ENCODE data around the gene KSR2.

KSR2 gene

DNA sequence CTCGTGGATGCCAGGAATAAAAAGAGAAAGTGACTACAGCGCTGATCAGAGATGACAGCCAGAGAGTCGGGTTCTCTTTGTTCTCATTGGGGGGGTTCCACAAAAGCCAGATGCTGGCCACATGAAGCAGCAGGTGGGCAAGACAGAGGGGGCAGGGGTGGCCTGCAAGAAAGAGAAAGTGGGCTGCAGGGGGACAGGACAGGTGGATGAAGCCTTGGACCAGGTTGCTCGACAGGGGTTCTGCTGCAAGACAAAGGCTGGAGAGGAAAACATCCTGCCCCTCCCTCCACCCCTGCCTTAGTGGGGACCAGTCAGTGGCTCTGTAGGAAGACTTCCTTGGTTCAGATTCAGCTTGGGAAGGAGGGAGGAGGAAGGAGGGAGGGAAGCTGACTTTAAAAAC lies 126.2 kb downstream of the KSR2 start:
- TF ChIP-seq CTCF (IDR thresholded peaks at IDR 0.05; ENCODE audit: low read depth, low read length): no peak
- DNase-seq (ENCODE audit: low read depth in 2 of 2): no peak
- H3K4me3 ChIP-seq (replicated peaks in 1 of 2; ENCODE audit: low read depth in 2 of 2, low read length in 2 of 2): no peak overlapping the region

GRCh38 chr12:117842220-117842619 lies 126.6 kb downstream of the KSR2 start:
- TF ChIP-seq CTCF (IDR thresholded peaks at IDR 0.05; ENCODE audit: low read depth, low read length): no peak
- no peak overlapping the region for H3K4me3 ChIP-seq (replicated peaks in 1 of 2; ENCODE audit: low read depth in 2 of 2, low read length in 2 of 2)
- no peak for DNase-seq (ENCODE audit: low read depth in 2 of 2)

GRCh38 chr12:117837737-117838050 lies 131.1 kb downstream of the KSR2 start:
- DNase-seq (ENCODE audit: low read depth in 2 of 2): no peak
- TF ChIP-seq CTCF (IDR thresholded peaks at IDR 0.05; ENCODE audit: low read depth, low read length): no peak
- no peak overlapping the region for H3K4me3 ChIP-seq (replicated peaks in 1 of 2; ENCODE audit: low read depth in 2 of 2, low read length in 2 of 2)

DNA sequence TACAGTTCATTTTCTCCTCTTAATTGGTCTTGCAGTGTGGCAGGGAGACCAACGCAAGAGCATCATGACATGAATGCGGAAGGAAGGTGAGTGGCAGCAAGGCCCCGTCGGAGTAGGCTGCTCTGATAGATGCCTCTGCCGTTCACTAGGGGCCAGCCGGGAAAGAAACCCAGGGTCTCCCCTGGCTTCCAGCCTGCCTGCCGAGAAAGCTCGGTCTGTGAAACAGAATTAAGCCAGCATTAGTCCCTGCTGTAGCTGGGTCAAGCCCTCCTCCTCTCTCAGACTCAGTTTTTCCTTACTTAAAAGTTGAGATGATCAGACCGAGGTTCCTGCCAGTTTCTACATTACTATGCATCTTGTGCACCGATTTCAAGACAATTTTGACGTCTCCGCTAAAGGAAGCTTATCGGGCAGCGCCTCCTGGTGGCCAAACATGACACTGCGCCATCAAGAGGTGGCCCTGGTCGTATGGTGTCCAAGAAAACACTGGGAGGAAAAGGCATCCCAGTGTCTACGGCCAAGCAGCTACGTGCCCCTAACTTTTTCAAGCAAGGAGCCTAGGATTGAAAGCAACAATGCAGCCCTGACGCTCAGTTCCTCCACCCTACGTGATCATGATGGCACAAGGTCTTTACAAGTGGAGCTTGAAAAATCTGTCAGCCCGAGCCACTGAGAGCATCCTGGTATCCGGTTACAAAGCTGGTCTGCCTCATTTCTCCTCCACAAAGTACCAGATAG lies 131.6 kb downstream of the KSR2 start:
- peak; percentile 94 for TF ChIP-seq CTCF (IDR thresholded peaks at IDR 0.05; ENCODE audit: low read depth, low read length)
- DNase-seq (ENCODE audit: low read depth in 2 of 2): peak; percentile 73 to 77
- H3K4me3 ChIP-seq (replicated peaks in 1 of 2; ENCODE audit: low read depth in 2 of 2, low read length in 2 of 2): no peak overlapping the region

DNA sequence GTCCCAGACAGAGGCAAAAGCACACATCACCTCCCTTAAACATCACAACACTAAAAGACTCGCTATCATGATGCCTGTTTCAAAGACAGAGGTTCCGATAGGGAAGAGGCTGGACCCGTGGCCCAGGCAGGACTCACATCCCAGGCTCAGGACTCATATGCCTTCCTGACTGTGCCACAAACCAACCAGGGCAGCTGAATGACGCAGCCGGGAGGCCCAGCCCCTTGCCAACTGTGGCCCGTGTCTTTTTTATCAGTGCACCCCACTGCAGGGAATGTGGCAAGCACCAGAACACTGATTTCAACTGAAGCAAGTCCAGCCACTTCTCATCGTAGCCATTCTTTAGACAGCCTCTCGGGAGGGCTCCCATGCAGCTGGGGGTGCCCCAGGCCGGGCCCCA lies 132.3 kb downstream of the KSR2 start:
- DNase-seq (ENCODE audit: low read depth in 2 of 2): no peak
- TF ChIP-seq CTCF (IDR thresholded peaks at IDR 0.05; ENCODE audit: low read depth, low read length): no peak
- no peak overlapping the region for H3K4me3 ChIP-seq (replicated peaks in 1 of 2; ENCODE audit: low read depth in 2 of 2, low read length in 2 of 2)

DNA sequence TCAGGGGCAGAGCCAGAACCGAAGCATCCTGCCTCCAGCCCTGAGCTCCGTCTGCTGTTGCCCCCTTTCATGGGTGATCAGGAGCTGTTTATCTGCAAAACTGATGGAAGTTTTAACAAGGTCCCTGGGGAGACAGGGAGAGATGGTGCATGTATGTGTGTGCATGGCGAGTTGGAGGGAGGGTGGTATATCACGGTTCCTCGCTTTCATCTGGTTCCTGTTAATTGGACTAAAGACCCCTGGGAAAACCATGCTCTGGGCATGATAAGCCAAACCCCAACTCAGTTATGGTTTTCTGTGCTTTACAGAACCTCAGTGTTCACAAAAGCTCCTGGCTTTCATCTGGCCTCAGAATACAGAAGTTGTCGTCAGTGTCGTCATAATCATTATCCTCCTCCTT lies 133.6 kb downstream of the KSR2 start:
- no peak for DNase-seq (ENCODE audit: low read depth in 2 of 2)

More for the DNA sequence above, 133.6 kb downstream of the KSR2 start:
- no peak for TF ChIP-seq CTCF (IDR thresholded peaks at IDR 0.05; ENCODE audit: low read depth, low read length)
- H3K4me3 ChIP-seq (replicated peaks in 1 of 2; ENCODE audit: low read depth in 2 of 2, low read length in 2 of 2): no peak overlapping the region
